SK-N-SH treated with all-trans-retinoic acid at 6 μM for 48 hours (cell line): Measurements from ENCODE around the gene VWF.

ENCODE experiments used
- CSRNP3 ChIP-seq: fragments of 250-450 bp; sonication (Bioruptor Pico); IDR thresholded peaks from 2 replicates; pipeline ENCODE4 v1.5.1; 2021; ENCODE audit warnings: mild to moderate bottlenecking, moderate library complexity
- OSR1 ChIP-seq: fragments of 250-450 bp; sonication (Bioruptor Pico); IDR thresholded peaks from 2 replicates; pipeline ENCODE4 v1.8.0; 2022; ENCODE audit warnings: moderate library complexity, mild to moderate bottlenecking, inconsistent platforms
- PATZ1 ChIP-seq: fragments of 250-450 bp; sonication (Bioruptor Pico); IDR thresholded peaks from 2 replicates; pipeline ENCODE4 v1.8.0; 2020; ENCODE audit warnings: mild to moderate bottlenecking, moderate library complexity, borderline replicate concordance
- TOX ChIP-seq: fragments of 250-450 bp; sonication (Bioruptor Pico); IDR thresholded peaks from 2 replicates; pipeline ENCODE4 v1.8.0; 2021; ENCODE audit warnings: mild to moderate bottlenecking, moderate library complexity, borderline replicate concordance
- ZC3H10 ChIP-seq: fragments of 250-450 bp; sonication (Bioruptor Pico); IDR thresholded peaks from 2 replicates; pipeline ENCODE4 v1.5.1; 2021; ENCODE audit warnings: mild to moderate bottlenecking, moderate library complexity
- ZFP3 ChIP-seq: fragments of 250-450 bp; sonication (Bioruptor Pico); IDR thresholded peaks from 2 replicates; pipeline ENCODE4 v1.5.0; 2020; ENCODE audit warnings: mild to moderate bottlenecking, moderate library complexity

GRCh38 chr12:5985471-5985870 is 139.0 kb downstream of the VWF start:
- TF ChIP-seq PATZ1, result no peak
- TF ChIP-seq ZC3H10 (CRISPR knock-in tag), result no peak
- TF ChIP-seq CSRNP3, result no peak
- no peak for TF ChIP-seq TOX
- TF ChIP-seq ZFP3 (CRISPR knock-in tag), result no peak
- TF ChIP-seq OSR1 (CRISPR knock-in tag), result no peak
